ENCODE measurements around the gene LSAMP.

Gene LSAMP

DNA sequence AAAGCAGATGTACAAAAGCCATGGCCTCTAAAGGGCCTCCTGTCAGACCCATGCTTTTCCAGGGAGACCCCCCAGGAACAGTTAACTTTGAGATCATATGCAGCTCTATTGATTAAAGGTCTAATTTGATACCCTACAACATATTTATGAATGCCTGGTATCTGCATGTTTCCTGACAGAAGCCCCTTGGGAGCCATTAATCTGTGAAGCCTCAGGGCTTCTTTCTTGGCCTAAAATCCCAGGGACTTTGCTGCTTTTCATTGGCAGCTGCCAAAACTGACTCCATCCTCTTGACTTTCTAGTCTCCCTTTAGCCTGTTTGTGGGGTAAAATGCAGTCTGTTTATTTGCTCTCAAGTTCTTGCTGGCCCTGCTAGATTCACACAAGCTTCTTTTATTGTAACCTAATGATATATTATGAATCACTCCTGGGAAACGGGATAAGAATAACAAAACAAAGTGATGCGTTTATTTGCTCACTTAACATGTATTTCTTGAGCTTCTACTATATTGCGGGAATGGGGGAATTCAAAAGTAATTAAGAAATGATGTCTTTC lies 257.0 kb downstream of the LSAMP start:
- H3K4me2 ChIP-seq (ENCODE audit: low read length, poor library complexity, severe bottlenecking), result no peak overlapping the region
- no peak overlapping the region for H3K18ac ChIP-seq (ENCODE audit: low read depth in 1 of 2, low read length in 2 of 2)
- DNase-seq, result peak; percentile 39
- peak overlapping the region; percentile 12 for H2BK5ac ChIP-seq (ENCODE audit: low read depth, low read length, poor library complexity, severe bottlenecking)
- H2BK12ac ChIP-seq (ENCODE audit: low read length in 2 of 2), result no peak overlapping the region
- H2AK5ac ChIP-seq (ENCODE audit: low read length, severe bottlenecking), result no peak overlapping the region
- H2BK15ac ChIP-seq (ENCODE audit: low read depth, poor library complexity, severe bottlenecking), result no peak overlapping the region
- no peak overlapping the region for H3K14ac ChIP-seq (ENCODE audit: low read length in 2 of 2)
- no peak overlapping the region for H3K4me3 ChIP-seq (ENCODE audit: insufficient read depth in 1 of 2, low read depth in 1 of 2, low read length in 2 of 2)
- H2AFZ ChIP-seq (ENCODE audit: low read depth, low read length), result no peak overlapping the region
- no peaks in the 10 kb centered on the region for H3K9me3 ChIP-seq (ENCODE audit: control insufficient read depth, low read length)
- no peaks in the 10 kb centered on the region for H3K36me3 ChIP-seq (ENCODE audit: control insufficient read depth in 1 of 2, insufficient read depth in 2 of 2, low read depth in 1 of 2, low read length in 2 of 2)
- no peaks in the 10 kb centered on the region for H3K27me3 ChIP-seq (ENCODE audit: control insufficient read depth in 1 of 2, insufficient read depth in 1 of 2, low read length in 2 of 2)
- H3K9ac ChIP-seq (ENCODE audit: low read length), result no peak overlapping the region
- no peak overlapping the region for H2BK120ac ChIP-seq (ENCODE audit: low read depth, low read length)
- H3K79me1 ChIP-seq (replicated peaks; ENCODE audit: low read length, poor library complexity, severe bottlenecking), result peaks cover 11% of the 10 kb centered on the region
- H3K4ac ChIP-seq (ENCODE audit: low read depth in 1 of 2, low read length in 2 of 2), result no peak overlapping the region
- no peak overlapping the region for H3K27ac ChIP-seq (ENCODE audit: low read length, poor library complexity, severe bottlenecking)
- no peak overlapping the region for H3K23ac ChIP-seq (ENCODE audit: low read length in 2 of 2)
- H4K91ac ChIP-seq (ENCODE audit: low read length), result no peak overlapping the region
- no CpG with 5 or more reads among the region's 3 CpGs for WGBS
- no peaks in the 10 kb centered on the region for H3K4me1 ChIP-seq (ENCODE audit: control insufficient read depth, insufficient read depth, low read depth, low read length)
- no peak overlapping the region for H4K8ac ChIP-seq (ENCODE audit: low read length)

- peaks cover 7% of the 10 kb centered on the region for H3K79me1 ChIP-seq (replicated peaks; ENCODE audit: low read length, poor library complexity, severe bottlenecking)
- H2AFZ ChIP-seq (ENCODE audit: low read depth, low read length), result no peak overlapping the region
- no peak overlapping the region for H3K18ac ChIP-seq (ENCODE audit: low read depth in 1 of 2, low read length in 2 of 2)
- H3K4me1 ChIP-seq (ENCODE audit: control insufficient read depth, insufficient read depth, low read depth, low read length), result no peaks in the 10 kb centered on the region
- H3K36me3 ChIP-seq (ENCODE audit: control insufficient read depth in 1 of 2, insufficient read depth in 2 of 2, low read depth in 1 of 2, low read length in 2 of 2), result no peaks in the 10 kb centered on the region
- no peaks in the 10 kb centered on the region for H3K9me3 ChIP-seq (ENCODE audit: control insufficient read depth, low read length)
- H3K9ac ChIP-seq (ENCODE audit: low read length), result no peak overlapping the region
- H3K23ac ChIP-seq (ENCODE audit: low read length in 2 of 2), result no peak overlapping the region
- no peak overlapping the region for H3K4me2 ChIP-seq (ENCODE audit: low read length, poor library complexity, severe bottlenecking)
- no peak overlapping the region for H4K91ac ChIP-seq (ENCODE audit: low read length)
- no peak overlapping the region for H3K4ac ChIP-seq (ENCODE audit: low read depth in 1 of 2, low read length in 2 of 2)
- DNase-seq, result no peak
- H2AK5ac ChIP-seq (ENCODE audit: low read length, severe bottlenecking), result no peak overlapping the region
- no peaks in the 10 kb centered on the region for H3K27me3 ChIP-seq (ENCODE audit: control insufficient read depth in 1 of 2, insufficient read depth in 1 of 2, low read length in 2 of 2)
- H2BK5ac ChIP-seq (ENCODE audit: low read depth, low read length, poor library complexity, severe bottlenecking), result no peak overlapping the region
- no peak overlapping the region for H4K8ac ChIP-seq (ENCODE audit: low read length)
- no peak overlapping the region for H2BK12ac ChIP-seq (ENCODE audit: low read length in 2 of 2)
- no peak overlapping the region for H2BK15ac ChIP-seq (ENCODE audit: low read depth, poor library complexity, severe bottlenecking)
- H3K4me3 ChIP-seq (ENCODE audit: insufficient read depth in 1 of 2, low read depth in 1 of 2, low read length in 2 of 2), result no peak overlapping the region
- H2BK120ac ChIP-seq (ENCODE audit: low read depth, low read length), result no peak overlapping the region
- H3K27ac ChIP-seq (ENCODE audit: low read length, poor library complexity, severe bottlenecking), result no peak overlapping the region
- whole genome bisulfite sequencing, result no CpG with 5 or more reads among the region's 1 CpG
- H3K14ac ChIP-seq (ENCODE audit: low read length in 2 of 2), result no peak overlapping the region
These were observed 259.2 kb downstream of the LSAMP start for GRCh38 chr3:116186049-116186448.

GRCh38 chr3:116181159-116181558 lies 264.1 kb downstream of the LSAMP start:
- H3K4ac ChIP-seq (ENCODE audit: low read depth in 1 of 2, low read length in 2 of 2), result no peak overlapping the region
- no peak overlapping the region for H2BK15ac ChIP-seq (ENCODE audit: low read depth, poor library complexity, severe bottlenecking)
- no peak overlapping the region for H3K27ac ChIP-seq (ENCODE audit: low read length, poor library complexity, severe bottlenecking)
- H3K36me3 ChIP-seq (ENCODE audit: control insufficient read depth in 1 of 2, insufficient read depth in 2 of 2, low read depth in 1 of 2, low read length in 2 of 2), result no peaks in the 10 kb centered on the region
- no peaks in the 10 kb centered on the region for H3K79me1 ChIP-seq (replicated peaks; ENCODE audit: low read length, poor library complexity, severe bottlenecking)
- H3K23ac ChIP-seq (ENCODE audit: low read length in 2 of 2), result no peak overlapping the region
- H2AFZ ChIP-seq (ENCODE audit: low read depth, low read length), result no peak overlapping the region
- no peak overlapping the region for H3K9ac ChIP-seq (ENCODE audit: low read length)
- no peak overlapping the region for H2BK5ac ChIP-seq (ENCODE audit: low read depth, low read length, poor library complexity, severe bottlenecking)
- H3K9me3 ChIP-seq (ENCODE audit: control insufficient read depth, low read length), result no peaks in the 10 kb centered on the region
- no peak overlapping the region for H3K4me3 ChIP-seq (ENCODE audit: insufficient read depth in 1 of 2, low read depth in 1 of 2, low read length in 2 of 2)
- H2BK12ac ChIP-seq (ENCODE audit: low read length in 2 of 2), result no peak overlapping the region
- no peak overlapping the region for H3K14ac ChIP-seq (ENCODE audit: low read length in 2 of 2)
- H4K91ac ChIP-seq (ENCODE audit: low read length), result no peak overlapping the region
- DNase-seq, result no peak
- H3K4me1 ChIP-seq (ENCODE audit: control insufficient read depth, insufficient read depth, low read depth, low read length), result no peaks in the 10 kb centered on the region
- no peak overlapping the region for H3K4me2 ChIP-seq (ENCODE audit: low read length, poor library complexity, severe bottlenecking)
- no peak overlapping the region for H3K18ac ChIP-seq (ENCODE audit: low read depth in 1 of 2, low read length in 2 of 2)
- no peak overlapping the region for H4K8ac ChIP-seq (ENCODE audit: low read length)
- no peaks in the 10 kb centered on the region for H3K27me3 ChIP-seq (ENCODE audit: control insufficient read depth in 1 of 2, insufficient read depth in 1 of 2, low read length in 2 of 2)
- no peak overlapping the region for H2BK120ac ChIP-seq (ENCODE audit: low read depth, low read length)
- H2AK5ac ChIP-seq (ENCODE audit: low read length, severe bottlenecking), result no peak overlapping the region

- no peak overlapping the region for H3K4ac ChIP-seq (ENCODE audit: low read depth in 1 of 2, low read length in 2 of 2)
- H3K27me3 ChIP-seq (ENCODE audit: control insufficient read depth in 1 of 2, insufficient read depth in 1 of 2, low read length in 2 of 2), result no peaks in the 10 kb centered on the region
- H2BK12ac ChIP-seq (ENCODE audit: low read length in 2 of 2), result no peak overlapping the region
- no peak overlapping the region for H2AK5ac ChIP-seq (ENCODE audit: low read length, severe bottlenecking)
- WGBS, result 29% methylated on average over 1 of the region's 1 CpG
- H3K4me2 ChIP-seq (ENCODE audit: low read length, poor library complexity, severe bottlenecking), result no peak overlapping the region
- no peak overlapping the region for H4K91ac ChIP-seq (ENCODE audit: low read length)
- peak; percentile 41 for DNase-seq
- H2BK120ac ChIP-seq (ENCODE audit: low read depth, low read length), result no peak overlapping the region
- no peaks in the 10 kb centered on the region for H3K36me3 ChIP-seq (ENCODE audit: control insufficient read depth in 1 of 2, insufficient read depth in 2 of 2, low read depth in 1 of 2, low read length in 2 of 2)
- no peak overlapping the region for H2AFZ ChIP-seq (ENCODE audit: low read depth, low read length)
- no peak overlapping the region for H3K18ac ChIP-seq (ENCODE audit: low read depth in 1 of 2, low read length in 2 of 2)
- H3K4me3 ChIP-seq (ENCODE audit: insufficient read depth in 1 of 2, low read depth in 1 of 2, low read length in 2 of 2), result no peak overlapping the region
- peaks cover 3% of the 10 kb centered on the region for H3K79me1 ChIP-seq (replicated peaks; ENCODE audit: low read length, poor library complexity, severe bottlenecking)
- H3K9me3 ChIP-seq (ENCODE audit: control insufficient read depth, low read length), result no peaks in the 10 kb centered on the region
- H4K8ac ChIP-seq (ENCODE audit: low read length), result no peak overlapping the region
- H3K4me1 ChIP-seq (ENCODE audit: control insufficient read depth, insufficient read depth, low read depth, low read length), result no peaks in the 10 kb centered on the region
- H2BK15ac ChIP-seq (ENCODE audit: low read depth, poor library complexity, severe bottlenecking), result no peak overlapping the region
- H3K14ac ChIP-seq (ENCODE audit: low read length in 2 of 2), result no peak overlapping the region
- peak overlapping the region; percentile 20 for H3K9ac ChIP-seq (ENCODE audit: low read length)
- H3K27ac ChIP-seq (ENCODE audit: low read length, poor library complexity, severe bottlenecking), result no peak overlapping the region
- no peak overlapping the region for H3K23ac ChIP-seq (ENCODE audit: low read length in 2 of 2)
- H2BK5ac ChIP-seq (ENCODE audit: low read depth, low read length, poor library complexity, severe bottlenecking), result no peak overlapping the region
These were observed 266.2 kb downstream of the LSAMP start for GRCh38 chr3:116179091-116179490.

Data from mesenchymal stem cell (in vitro differentiated cells and primary cell).